Ovary (tissue), 9 donors: Measurements from ENCODE around the gene CDK16. TPM values are rescaled to one million over a fixed set of nuclear protein-coding genes. Genes with fewer than 3 reads are reported as not detected.

Source experiments
- DNase-seq, 5 donors: peaks; one replicate each; pipeline ENCODE4 v3.0.0-alpha.2; 2019 to 2020
- H3K27ac ChIP-seq, 2 donors: fragments of 200-600 bp; one replicate each; pipeline versions ENCODE4 v1.5.1 to v1.8.0; 2019 to 2022
- H3K27me3 ChIP-seq: fragments of 200-600 bp; one replicate; pipeline ENCODE4 v1.8.0; 2022
- H3K36me3 ChIP-seq: fragments of 200-600 bp; sonication (generic); one replicate; pipeline ENCODE4 v1.5.1; 2019
- H3K4me1 ChIP-seq: one replicate; pipeline ENCODE4 v1.8.1; 2013; ENCODE audit warnings: mild to moderate bottlenecking, moderate library complexity; ENCODE audit not compliant: insufficient read depth
- H3K4me3 ChIP-seq: fragments of 200-600 bp; sonication (generic); one replicate; pipeline ENCODE4 v1.5.1; 2017
- H3K9me3 ChIP-seq, 2 donors: fragments of 200-600 bp in 1 of 2; sonication (generic) in 1 of 2; one replicate each; pipeline versions ENCODE4 v1.5.1 to v1.8.1; 2013 to 2019; ENCODE audit warnings: mild to moderate bottlenecking in 1 of 2, moderate library complexity in 1 of 2
- EP300 ChIP-seq: sonication (generic); formaldehyde crosslinking; IDR thresholded peaks from one replicate; pipeline ENCODE4 v1.6.1; 2017; ENCODE audit warnings: antibody characterized with exemption
- POLR2A ChIP-seq: fragments of 450-650 bp; IDR thresholded peaks from one replicate; pipeline ENCODE4 v1.6.1; 2017; ENCODE audit warnings: antibody characterized with exemption, mild to moderate bottlenecking, moderate library complexity
- WGBS, 3 donors: extraction: QIAGEN DNeasy Blood & Tissue Kit in 1 of 3; methylation state at CpG; one replicate each; pipeline versions ENCODE4 v1.1.5 to v1.1.7; 2013 to 2017; 5-methylcytosine and 5-hydroxymethylcytosine counted together
- intact Hi-C, 4 donors: fragments of 100-400 bp; cut with DNase I; formaldehyde crosslinking; loops; one replicate each; pipeline versions ENCODE4 v1.11.0 to v1.15.1; 2022 to 2023
- polyA plus RNA-seq, 2 donors: library from polyadenylated mRNA; stranded (reverse); fragments of 200-250 nt in 1 of 2; fragments of 350-450 nt in 1 of 2; fragmentation: Illumina TruSeq in 1 of 2; extraction: RNeasy Lipid Tissue Mini Kit (QIAGEN cat#74804) in 1 of 2; gene quantifications; one replicate each; pipeline ENCODE4 v1.2.3, GENCODE V29; 2013 to 2014
- total RNA-seq, 7 donors: library from RNA; depleted of rRNA in 2 of 7; stranded (reverse); fragments of >200 nt in 2 of 7; fragmentation: NEBNext Ultra II Directional in 3 of 7; extraction: Animal tissue kit (Norgen Biotek cat#: 25700) in 3 of 7; gene quantifications; one replicate each; pipeline versions ENCODE4 v1.1.0 to v1.2.4, GENCODE V29; 2016 to 2023
- TF ChIP-seq, protein P1 (sequence below), 3 donors: fragments of 450-650 bp in 2 of 3; fragments of 200-600 bp in 1 of 3; IDR thresholded peaks; one replicate each; pipeline versions ENCODE4 v1.5.1 to v1.8.0; 2016 to 2022; ENCODE audit warnings: antibody characterized with exemption in 3 of 3, mild to moderate bottlenecking in 1 of 3
- donor health status: DM: no; HTN: no; CAD: no; lungs with moderate emphysema.
- donor health status: DM: no; HTN: no; CAD: no.
- donor health status: Bipolar disorder and iron deficiency.
- donor health status: DM: yes; HTN: yes; CAD: no.
- donor health status: DM: no; HTN: no; CAD: no.
- donor health status: DM: yes; HTN: yes; CAD: no.

CDK16 gene
- total and polyA plus RNA-seq, 9 donors = 40.9 to 99.0 (median 69.8) TPM

DNA sequence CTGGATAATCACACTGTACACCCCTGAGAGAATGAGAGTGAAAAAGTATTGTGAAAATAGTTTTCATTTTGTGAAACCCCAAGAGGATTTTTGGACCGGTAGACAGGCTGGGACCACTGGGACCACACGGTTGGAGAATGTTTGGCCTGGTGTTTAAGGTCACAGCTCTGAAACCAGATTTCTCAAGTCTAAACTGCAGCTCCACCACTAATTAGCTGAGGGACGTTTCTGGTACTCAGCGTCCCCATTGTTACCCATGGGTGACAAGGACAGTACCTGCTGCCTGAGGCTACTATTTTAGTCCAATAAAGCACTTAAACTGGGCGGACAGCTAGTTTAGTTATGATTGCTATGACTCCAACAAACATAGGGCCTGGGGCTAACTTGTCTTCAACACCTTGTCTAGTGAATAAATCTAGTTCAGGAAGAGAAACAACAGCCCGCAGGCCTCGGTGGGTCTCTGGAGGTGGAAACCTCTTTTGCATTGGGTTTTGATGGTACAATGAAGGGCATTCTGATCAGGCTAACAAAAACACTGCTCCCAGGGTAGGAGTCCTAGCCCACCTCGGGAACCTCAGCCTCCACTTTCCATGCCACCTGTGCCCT is 13.8 kb downstream of the CDK16 start:
- Histone ChIP-seq H3K27ac (peak overlapping the region; percentile 90 to 94), H3K4me1 (no peaks in the 10 kb centered on the region), H3K9me3 (no peaks in the 10 kb centered on the region), H3K27me3 (no peaks in the 10 kb centered on the region), H3K36me3 (no peaks in the 10 kb centered on the region), H3K4me3 (peak overlapping the region; percentile 67)
- TF ChIP-seq, protein P1, sequence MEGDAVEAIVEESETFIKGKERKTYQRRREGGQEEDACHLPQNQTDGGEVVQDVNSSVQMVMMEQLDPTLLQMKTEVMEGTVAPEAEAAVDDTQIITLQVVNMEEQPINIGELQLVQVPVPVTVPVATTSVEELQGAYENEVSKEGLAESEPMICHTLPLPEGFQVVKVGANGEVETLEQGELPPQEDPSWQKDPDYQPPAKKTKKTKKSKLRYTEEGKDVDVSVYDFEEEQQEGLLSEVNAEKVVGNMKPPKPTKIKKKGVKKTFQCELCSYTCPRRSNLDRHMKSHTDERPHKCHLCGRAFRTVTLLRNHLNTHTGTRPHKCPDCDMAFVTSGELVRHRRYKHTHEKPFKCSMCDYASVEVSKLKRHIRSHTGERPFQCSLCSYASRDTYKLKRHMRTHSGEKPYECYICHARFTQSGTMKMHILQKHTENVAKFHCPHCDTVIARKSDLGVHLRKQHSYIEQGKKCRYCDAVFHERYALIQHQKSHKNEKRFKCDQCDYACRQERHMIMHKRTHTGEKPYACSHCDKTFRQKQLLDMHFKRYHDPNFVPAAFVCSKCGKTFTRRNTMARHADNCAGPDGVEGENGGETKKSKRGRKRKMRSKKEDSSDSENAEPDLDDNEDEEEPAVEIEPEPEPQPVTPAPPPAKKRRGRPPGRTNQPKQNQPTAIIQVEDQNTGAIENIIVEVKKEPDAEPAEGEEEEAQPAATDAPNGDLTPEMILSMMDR (IDR thresholded peaks at IDR 0.05) = no peak
- no peak for TF ChIP-seq POLR2A
- no peak for TF ChIP-seq EP300
- WGBS, 3 donors = 62 to 77% (median 64%) methylated on average over 8 of the region's 8 CpGs
- DNase-seq = peak in 2 of 5 donors; percentile 14 to 16
- intact Hi-C loops = no loop called here

DNA sequence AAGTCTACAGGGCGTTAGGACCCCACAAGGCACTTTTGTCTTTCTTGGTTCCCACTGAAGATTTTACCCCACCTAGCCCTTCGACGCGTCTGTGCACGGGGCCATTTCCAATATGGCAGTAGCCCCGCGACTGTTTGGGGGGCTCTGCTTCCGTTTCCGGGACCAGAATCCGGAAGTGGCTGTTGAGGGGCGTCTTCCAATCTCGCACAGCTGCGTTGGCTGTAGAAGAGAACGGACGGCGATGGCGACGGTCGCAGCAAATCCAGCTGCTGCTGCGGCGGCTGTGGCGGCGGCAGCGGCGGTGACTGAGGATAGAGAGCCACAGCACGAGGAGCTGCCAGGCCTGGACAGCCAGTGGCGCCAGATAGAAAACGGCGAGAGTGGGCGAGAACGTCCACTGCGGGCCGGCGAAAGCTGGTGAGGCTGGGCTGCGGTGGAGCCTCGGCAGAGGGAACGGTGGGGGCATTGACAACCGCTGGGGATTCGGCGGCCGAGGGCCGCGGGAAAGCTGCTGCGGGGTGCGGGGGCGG is 14.4 kb downstream of the CDK16 start, which contains the start of gene USP11:
Gene USP11 (plus strand): TSS at position 207 of the 530 bp plus-strand sequence. CDS start 35 bp downstream, at position 242.
- Histone ChIP-seq H3K4me3 (peak within 1 kb of the TSS; percentile 67), H3K27ac (peak within 1 kb of the TSS; percentile 90 to 94), H3K27me3 (no peaks in the 10 kb centered on the region), H3K9me3 (no peaks in the 10 kb centered on the region), H3K4me1 (no peaks in the 10 kb centered on the region), H3K36me3 (no peaks in the 10 kb centered on the region)
- WGBS, 3 donors = 10 to 38% (median 32%) methylated on average over 46 of the region's 46 CpGs
- peak; percentile 65 to 78 (median 76) for DNase-seq
- intact Hi-C loops = no loop called here
- TF ChIP-seq POLR2A = peak; percentile 82
- TF ChIP-seq, protein P1 (IDR thresholded peaks at IDR 0.05) = no peak

DNA sequence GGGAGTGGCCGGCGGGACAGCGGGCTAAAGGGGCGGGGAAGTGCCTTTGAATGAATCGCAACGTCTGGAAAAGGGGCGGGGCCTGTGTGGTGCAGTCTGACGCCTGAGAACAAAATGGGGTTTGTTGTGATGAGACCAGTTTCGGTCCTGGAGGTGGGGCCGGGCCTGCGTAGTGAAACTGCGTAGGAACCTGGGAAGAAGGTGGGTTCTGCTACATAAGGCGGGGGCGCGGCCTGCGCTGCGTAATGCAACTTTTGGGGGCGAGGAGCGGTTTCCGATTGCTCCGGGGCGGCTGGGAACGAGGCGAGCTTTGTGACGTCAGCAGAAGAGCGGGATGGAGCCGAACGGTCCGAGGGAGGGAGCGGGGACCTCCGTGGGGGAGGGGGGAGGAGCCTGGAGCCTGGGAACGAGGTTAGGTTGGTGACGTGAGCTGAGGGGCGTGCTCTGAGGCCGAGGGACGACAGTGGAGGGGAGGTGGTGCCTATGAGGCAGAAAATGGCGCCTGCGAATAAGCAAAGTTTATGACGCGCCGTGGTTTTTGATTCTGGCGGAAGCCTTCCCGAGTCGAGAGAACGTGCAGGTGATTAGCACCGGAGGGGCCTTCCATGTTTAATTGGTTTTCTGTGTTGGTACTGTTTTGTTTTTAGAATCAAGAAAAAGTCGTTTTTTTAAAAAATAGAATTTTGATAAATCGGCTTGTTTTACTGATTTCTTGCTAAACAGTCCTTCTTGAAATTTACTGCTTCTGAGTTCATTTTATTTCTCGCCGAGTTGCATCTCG is 15.0 kb downstream of the CDK16 start:
- DNase-seq = peak; percentile 92 to 97 (median 96)
- 11 to 25% (median 22%) methylated on average over 51 of the region's 51 CpGs for WGBS, 3 donors
- no peaks in the 10 kb centered on the region for H3K9me3 ChIP-seq
- TF ChIP-seq EP300 (peak; percentile 85), POLR2A (peak; percentile 32)
- TF ChIP-seq, protein P1 (IDR thresholded peaks at IDR 0.05) = no peak
- peak overlapping the region; percentile 67 for H3K4me3 ChIP-seq
- peak overlapping the region; percentile 90 to 94 for H3K27ac ChIP-seq
- intact Hi-C loops = loop anchor here in 1 of 4 donors (2.0 kb wide), 1 partner anchor 425 kb away; the partner anchor contains the start of gene UXT
- H3K27me3 ChIP-seq = no peaks in the 10 kb centered on the region
- no peaks in the 10 kb centered on the region for H3K4me1 ChIP-seq
- no peaks in the 10 kb centered on the region for H3K36me3 ChIP-seq

DNA sequence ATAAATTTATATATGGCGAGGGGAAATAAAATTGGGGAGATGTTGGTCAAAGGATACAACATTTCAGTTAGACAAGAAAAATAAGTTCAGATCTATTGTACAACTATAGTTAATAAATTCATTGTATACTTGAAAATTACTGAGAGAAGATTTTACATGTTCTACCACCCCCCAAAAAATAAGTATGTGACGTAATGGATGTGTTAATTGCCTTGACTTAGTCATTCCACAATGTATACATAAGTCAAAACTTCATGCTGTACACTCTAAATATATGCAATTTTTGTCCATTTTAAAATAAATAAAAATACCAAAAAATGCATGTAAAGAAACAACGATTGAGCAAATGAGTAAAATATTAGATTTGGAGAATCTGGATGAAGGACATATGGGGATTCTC is 16.1 kb downstream of the CDK16 start:
- peak overlapping the region; percentile 67 for H3K4me3 ChIP-seq
- TF ChIP-seq POLR2A = no peak
- TF ChIP-seq, protein P1 (IDR thresholded peaks at IDR 0.05) = no peak
- TF ChIP-seq EP300 = no peak
- H3K9me3 ChIP-seq = no peaks in the 10 kb centered on the region
- no peak for DNase-seq
- H3K4me1 ChIP-seq = no peaks in the 10 kb centered on the region
- H3K27me3 ChIP-seq = no peaks in the 10 kb centered on the region
- WGBS, 3 donors = 47 to 60% (median 50%) methylated on average over 3 of the region's 3 CpGs
- peak overlapping the region in 1 of 2 donors; percentile 94 for H3K27ac ChIP-seq
- intact Hi-C loops = loop anchor here in 1 of 4 donors (2.0 kb wide), 1 partner anchor 424 kb away; the partner anchor contains the start of gene UXT
- no peaks in the 10 kb centered on the region for H3K36me3 ChIP-seq
